ENCODE results near the gene FHL5. TPM values are rescaled to one million over a fixed set of nuclear protein-coding genes. Genes with fewer than 3 reads are reported as not detected.
A peak's percentile ranks its signal among the peaks of the same experiment; 100 is the strongest.

Gene FHL5
- total RNA-seq, 6 experiments from 2014 or later: 0.20 to 0.33 (median 0.28) TPM; not detected in 2

DNA sequence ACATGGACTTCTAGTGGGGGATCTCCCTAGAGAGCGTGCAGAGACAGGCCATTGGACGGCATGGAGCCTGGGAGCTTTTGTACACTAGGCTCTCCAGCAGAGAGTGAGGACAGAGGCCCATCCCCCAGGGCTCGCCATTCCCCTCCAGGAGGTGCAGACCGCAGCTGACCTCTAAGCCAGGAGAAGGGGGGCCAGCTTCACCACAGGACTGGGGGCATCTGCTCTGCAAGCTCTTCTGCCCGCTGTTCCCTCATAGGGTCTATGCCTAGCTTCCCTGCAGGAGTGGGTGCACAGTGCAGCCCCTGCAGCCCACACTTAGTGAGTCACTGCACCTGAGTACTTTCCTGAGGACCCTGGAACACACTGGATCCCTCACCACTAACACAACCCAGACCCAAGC lies 94.4 kb downstream of the FHL5 start:
- WGBS (ENCODE audit: insufficient coverage, low coverage, low lambda C conversion rate, missing lambda C conversion rate): no CpG with 5 or more reads among the region's 5 CpGs
- H3K36me3 ChIP-seq: no peaks in the 10 kb centered on the region
- H3K9me3 ChIP-seq: no peaks in the 10 kb centered on the region
- no peak overlapping the region for H3K4me3 ChIP-seq
- no peaks in the 10 kb centered on the region for H3K27me3 ChIP-seq
- DNase-seq (no peak), ATAC-seq (peak in 1 of 4 donors; percentile 36)
- intact Hi-C loops (cut with DNase I): no loop called here
- no peaks in the 10 kb centered on the region for H3K4me1 ChIP-seq
- TF ChIP-seq POLR2A (IDR thresholded peaks at IDR 0.05): no peak
- TF ChIP-seq, protein P1, sequence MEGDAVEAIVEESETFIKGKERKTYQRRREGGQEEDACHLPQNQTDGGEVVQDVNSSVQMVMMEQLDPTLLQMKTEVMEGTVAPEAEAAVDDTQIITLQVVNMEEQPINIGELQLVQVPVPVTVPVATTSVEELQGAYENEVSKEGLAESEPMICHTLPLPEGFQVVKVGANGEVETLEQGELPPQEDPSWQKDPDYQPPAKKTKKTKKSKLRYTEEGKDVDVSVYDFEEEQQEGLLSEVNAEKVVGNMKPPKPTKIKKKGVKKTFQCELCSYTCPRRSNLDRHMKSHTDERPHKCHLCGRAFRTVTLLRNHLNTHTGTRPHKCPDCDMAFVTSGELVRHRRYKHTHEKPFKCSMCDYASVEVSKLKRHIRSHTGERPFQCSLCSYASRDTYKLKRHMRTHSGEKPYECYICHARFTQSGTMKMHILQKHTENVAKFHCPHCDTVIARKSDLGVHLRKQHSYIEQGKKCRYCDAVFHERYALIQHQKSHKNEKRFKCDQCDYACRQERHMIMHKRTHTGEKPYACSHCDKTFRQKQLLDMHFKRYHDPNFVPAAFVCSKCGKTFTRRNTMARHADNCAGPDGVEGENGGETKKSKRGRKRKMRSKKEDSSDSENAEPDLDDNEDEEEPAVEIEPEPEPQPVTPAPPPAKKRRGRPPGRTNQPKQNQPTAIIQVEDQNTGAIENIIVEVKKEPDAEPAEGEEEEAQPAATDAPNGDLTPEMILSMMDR (IDR thresholded peaks at IDR 0.05): no peak
- no peak overlapping the region for H3K27ac ChIP-seq

DNA sequence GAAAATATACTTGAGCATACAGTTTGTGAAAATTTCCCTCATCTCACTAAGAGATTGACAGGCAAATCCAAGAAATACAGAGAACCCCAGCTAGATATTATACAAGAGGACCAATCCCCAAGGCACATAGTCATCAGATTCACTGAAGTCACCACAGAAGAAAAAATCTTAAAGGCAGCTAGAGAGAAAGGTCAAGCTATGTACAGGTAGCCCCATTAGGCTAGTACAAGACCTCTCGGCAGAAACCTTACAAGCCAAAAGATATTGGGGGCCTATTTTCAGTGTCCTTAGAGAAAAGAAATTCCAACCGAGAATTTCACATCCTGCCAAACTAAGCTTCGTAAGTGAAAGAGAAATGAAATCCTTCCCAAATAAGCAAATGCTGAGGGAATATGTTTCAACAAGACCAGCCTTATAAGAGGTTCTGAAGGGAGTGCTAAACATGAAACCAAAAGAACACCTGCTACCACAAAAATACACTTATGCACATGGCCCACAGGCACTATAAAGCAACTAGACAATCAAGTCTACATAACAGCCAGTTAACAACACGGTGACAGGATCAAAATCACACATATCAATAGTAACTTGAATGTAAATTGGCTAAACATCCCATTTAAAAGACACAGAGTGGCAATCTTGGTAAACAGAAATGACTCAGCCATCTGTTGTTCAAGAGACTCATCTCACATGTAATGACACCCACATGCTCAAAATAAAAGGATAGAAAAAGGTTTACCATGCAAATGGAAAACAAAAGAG lies 96.3 kb downstream of the FHL5 start:
- WGBS (ENCODE audit: insufficient coverage, low coverage, low lambda C conversion rate, missing lambda C conversion rate): 45% methylated on average over 4 of the region's 4 CpGs
- no peaks in the 10 kb centered on the region for H3K36me3 ChIP-seq
- TF ChIP-seq, protein P1 (IDR thresholded peaks at IDR 0.05): no peak
- no peak for ATAC-seq
- H3K27ac ChIP-seq: no peak overlapping the region
- no peak for DNase-seq
- no peaks in the 10 kb centered on the region for H3K27me3 ChIP-seq
- no peaks in the 10 kb centered on the region for H3K4me1 ChIP-seq
- intact Hi-C loops (cut with DNase I): no loop called here
- H3K4me3 ChIP-seq: no peak overlapping the region
- H3K9me3 ChIP-seq: no peaks in the 10 kb centered on the region

Small RNA genes within 50 kb of the gene (small RNA-seq; reads per million reads assigned to genes)
- gene RNU4-70P: 0 reads per million in 2 experiments

Other genes with a start within 250 kb of the FHL5 start
- 10 to 100 TPM; 15.1 to 17.5 (median 15.9) TPM for gene UFL1, start 41.3 kb upstream of the FHL5 start, total RNA-seq